ENCODE measurements around the gene SMARCA4.
"Not testable (repeated sequence)": the region's sequence is repeated elsewhere in the genome, so short reads cannot be mapped to it uniquely, and the experiment has no call there.

SMARCA4 gene

GRCh38 chr19:10988921-10989320 is 28.1 kb downstream of the SMARCA4 start:
- H3K27me3 Mint-ChIP-seq, result no peaks in the 10 kb centered on the region
- H3K27ac Mint-ChIP-seq (ENCODE audit: low read depth), result peak overlapping the region; percentile 56
- no peaks in the 10 kb centered on the region for H3K4me1 Mint-ChIP-seq
- H3K36me3 Mint-ChIP-seq (ENCODE audit: insufficient read depth), result peaks cover 35% of the 10 kb centered on the region
- DNase-seq (ENCODE audit: low spot score in 2 of 2) (no peak), ATAC-seq (replicated peaks; ENCODE audit: extremely low read depth, poor library complexity, severe bottlenecking) (no peak)
- no peak overlapping the region for H3K4me3 Mint-ChIP-seq
- no peaks in the 10 kb centered on the region for H3K9me3 Mint-ChIP-seq

DNA sequence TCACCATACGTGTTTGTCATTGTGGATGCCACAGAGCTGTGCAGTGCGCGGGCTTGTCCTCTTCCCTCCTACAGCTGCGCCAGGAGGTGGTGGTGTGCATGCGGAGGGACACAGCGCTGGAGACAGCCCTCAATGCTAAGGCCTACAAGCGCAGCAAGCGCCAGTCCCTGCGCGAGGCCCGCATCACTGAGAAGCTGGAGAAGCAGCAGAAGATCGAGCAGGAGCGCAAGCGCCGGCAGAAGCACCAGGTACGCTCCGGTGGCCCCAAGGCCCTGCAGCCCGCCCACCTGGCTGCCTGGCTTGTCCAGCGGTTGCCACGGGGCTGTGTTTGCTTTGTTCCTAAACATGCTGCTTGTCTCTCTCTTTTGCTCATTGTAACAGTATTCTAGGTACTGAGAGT is 30.2 kb downstream of the SMARCA4 start:
- Mint-ChIP-seq H3K27me3 (no peaks in the 10 kb centered on the region), H3K9me3 (no peaks in the 10 kb centered on the region), H3K36me3 (ENCODE audit: insufficient read depth) (peaks cover 40% of the 10 kb centered on the region), H3K4me1 (no peaks in the 10 kb centered on the region), H3K27ac (ENCODE audit: low read depth) (no peak overlapping the region), H3K4me3 (no peak overlapping the region)
- DNase-seq (ENCODE audit: low spot score in 2 of 2) (no peak), ATAC-seq (replicated peaks; ENCODE audit: extremely low read depth, poor library complexity, severe bottlenecking) (no peak)

- Mint-ChIP-seq H3K4me3 (no peak overlapping the region), H3K4me1 (no peaks in the 10 kb centered on the region), H3K9me3 (no peaks in the 10 kb centered on the region), H3K27ac (ENCODE audit: low read depth) (no peak overlapping the region), H3K27me3 (no peaks in the 10 kb centered on the region), H3K36me3 (ENCODE audit: insufficient read depth) (peaks cover 41% of the 10 kb centered on the region)
- DNase-seq (ENCODE audit: low spot score in 2 of 2), result no peak
- no peak for ATAC-seq (replicated peaks; ENCODE audit: extremely low read depth, poor library complexity, severe bottlenecking)
Observed at GRCh38 chr19:10991521-10992081, 30.8 kb downstream of the SMARCA4 start.

DNA sequence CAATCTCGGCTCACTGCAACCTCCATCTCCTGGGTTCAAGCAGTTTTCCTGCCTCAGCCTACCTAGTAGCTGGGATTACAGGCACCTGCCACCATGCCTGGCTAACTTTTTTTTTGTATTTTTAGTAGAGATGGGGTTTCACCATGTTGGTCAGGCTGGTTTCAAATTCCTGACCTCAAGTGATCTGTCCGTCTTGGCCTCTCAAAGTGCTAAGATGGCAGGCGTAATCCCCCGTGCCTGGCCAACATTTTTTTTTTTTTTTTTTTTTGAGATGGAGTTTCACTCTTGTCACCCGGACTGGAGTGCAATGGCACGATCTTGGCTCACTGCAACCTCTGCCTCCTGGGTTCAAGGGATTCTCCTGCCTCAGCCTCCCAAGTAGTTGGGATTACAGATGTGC is 31.3 kb downstream of the SMARCA4 start:
- not testable (repeated sequence) for H3K4me3 Mint-ChIP-seq; H3K9me3 Mint-ChIP-seq; H3K27me3 Mint-ChIP-seq; H3K27ac Mint-ChIP-seq (ENCODE audit: low read depth); DNase-seq (ENCODE audit: low spot score in 2 of 2); H3K4me1 Mint-ChIP-seq; ATAC-seq (replicated peaks; ENCODE audit: extremely low read depth, poor library complexity, severe bottlenecking)
- peaks cover 45% of the 10 kb centered on the region for H3K36me3 Mint-ChIP-seq (ENCODE audit: insufficient read depth)

- ATAC-seq (replicated peaks; ENCODE audit: extremely low read depth, poor library complexity, severe bottlenecking), result no peak
- DNase-seq (ENCODE audit: low spot score in 2 of 2), result no peak
- no peaks in the 10 kb centered on the region for H3K9me3 Mint-ChIP-seq
- H3K36me3 Mint-ChIP-seq (ENCODE audit: insufficient read depth), result peaks cover 48% of the 10 kb centered on the region
- H3K4me1 Mint-ChIP-seq, result no peaks in the 10 kb centered on the region
- H3K27me3 Mint-ChIP-seq, result no peaks in the 10 kb centered on the region
- H3K4me3 Mint-ChIP-seq, result no peak overlapping the region
- H3K27ac Mint-ChIP-seq (ENCODE audit: low read depth), result no peak overlapping the region
Observed at GRCh38 chr19:10995926-10996600, 35.2 kb downstream of the SMARCA4 start.

DNA sequence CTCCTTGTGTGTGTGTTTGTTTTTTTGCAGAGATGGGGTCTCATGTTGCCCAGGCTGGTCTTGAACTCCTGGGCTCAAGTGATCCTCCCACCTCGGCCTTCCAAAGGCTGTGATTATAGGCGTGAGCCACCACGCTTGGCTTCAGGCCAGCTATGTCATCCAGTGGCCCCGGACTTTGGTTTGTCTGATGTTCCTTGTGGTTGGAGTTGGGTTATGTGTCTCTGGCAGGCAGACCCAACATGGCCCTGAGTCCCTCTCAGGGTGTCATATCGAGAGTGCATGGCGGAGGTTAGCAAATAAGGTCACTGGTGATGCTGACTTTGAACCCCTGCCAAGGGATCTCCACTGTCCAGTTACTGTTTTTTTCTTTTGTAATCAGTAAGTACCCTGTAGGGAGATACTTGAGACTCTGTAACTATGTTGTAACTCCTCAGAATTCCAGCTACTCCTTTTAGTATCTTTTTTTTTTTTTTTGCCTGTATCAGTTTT is 37.3 kb downstream of the SMARCA4 start:
- Mint-ChIP-seq H3K4me1 (no peaks in the 10 kb centered on the region), H3K36me3 (ENCODE audit: insufficient read depth) (peaks cover 46% of the 10 kb centered on the region), H3K4me3 (no peak overlapping the region), H3K9me3 (no peaks in the 10 kb centered on the region), H3K27me3 (no peaks in the 10 kb centered on the region), H3K27ac (ENCODE audit: low read depth) (no peak overlapping the region)
- no peak for ATAC-seq (replicated peaks; ENCODE audit: extremely low read depth, poor library complexity, severe bottlenecking)
- no peak for DNase-seq (ENCODE audit: low spot score in 2 of 2)

- no peak overlapping the region for H3K4me3 Mint-ChIP-seq
- no peaks in the 10 kb centered on the region for H3K9me3 Mint-ChIP-seq
- H3K4me1 Mint-ChIP-seq, result no peaks in the 10 kb centered on the region
- no peak for DNase-seq (ENCODE audit: low spot score in 2 of 2)
- H3K36me3 Mint-ChIP-seq (ENCODE audit: insufficient read depth), result peaks cover 46% of the 10 kb centered on the region
- no peaks in the 10 kb centered on the region for H3K27me3 Mint-ChIP-seq
- no peak for ATAC-seq (replicated peaks; ENCODE audit: extremely low read depth, poor library complexity, severe bottlenecking)
- no peak overlapping the region for H3K27ac Mint-ChIP-seq (ENCODE audit: low read depth)
Observed at GRCh38 chr19:10998666-10999065, 37.8 kb downstream of the SMARCA4 start.

- Mint-ChIP-seq H3K9me3 (no peaks in the 10 kb centered on the region), H3K27me3 (no peaks in the 10 kb centered on the region), H3K27ac (ENCODE audit: low read depth) (peak overlapping the region; percentile 62), H3K4me3 (no peak overlapping the region), H3K4me1 (peaks cover 5% of the 10 kb centered on the region), H3K36me3 (ENCODE audit: insufficient read depth) (peaks cover 46% of the 10 kb centered on the region)
- ATAC-seq (replicated peaks; ENCODE audit: extremely low read depth, poor library complexity, severe bottlenecking) (no peak), DNase-seq (ENCODE audit: low spot score in 2 of 2) (no peak)
Observed at GRCh38 chr19:11005521-11005920, 44.7 kb downstream of the SMARCA4 start.

DNA sequence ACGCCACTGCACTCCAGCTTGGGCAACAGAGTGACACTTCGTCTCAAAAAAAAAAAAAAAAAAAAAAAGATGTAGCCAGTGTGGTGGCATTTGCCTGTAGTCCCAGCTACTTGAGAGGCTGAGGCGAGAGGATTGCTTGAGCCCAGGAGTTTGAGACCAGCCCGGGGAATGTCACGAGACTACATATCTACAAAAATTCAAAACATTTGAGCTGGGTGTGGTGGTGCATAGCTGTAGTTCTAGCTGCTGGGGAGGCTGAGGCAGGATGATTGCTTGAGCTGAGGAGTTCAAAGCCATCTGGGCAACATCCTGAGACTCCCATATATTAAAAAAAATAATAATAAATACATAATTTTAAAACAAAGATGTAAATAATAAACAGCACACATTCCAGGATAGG is 46.6 kb downstream of the SMARCA4 start:
- Mint-ChIP-seq H3K36me3 (ENCODE audit: insufficient read depth) (peaks cover 54% of the 10 kb centered on the region), H3K9me3 (no peaks in the 10 kb centered on the region)

GRCh38 chr19:11007962-11008532 is 47.2 kb downstream of the SMARCA4 start:
- Mint-ChIP-seq H3K27ac (ENCODE audit: low read depth) (no peak overlapping the region), H3K4me3 (no peak overlapping the region), H3K4me1 (peaks cover 5% of the 10 kb centered on the region), H3K27me3 (no peaks in the 10 kb centered on the region), H3K36me3 (ENCODE audit: insufficient read depth) (peaks cover 51% of the 10 kb centered on the region), H3K9me3 (no peaks in the 10 kb centered on the region)
- DNase-seq (ENCODE audit: low spot score in 2 of 2) (no peak), ATAC-seq (replicated peaks; ENCODE audit: extremely low read depth, poor library complexity, severe bottlenecking) (no peak)

More for the DNA sequence above, 46.6 kb downstream of the SMARCA4 start:
- DNase-seq (ENCODE audit: low spot score in 2 of 2) (no peak), ATAC-seq (replicated peaks; ENCODE audit: extremely low read depth, poor library complexity, severe bottlenecking) (no peak)
- H3K27me3 Mint-ChIP-seq, result no peaks in the 10 kb centered on the region
- H3K27ac Mint-ChIP-seq (ENCODE audit: low read depth), result no peak overlapping the region
- peaks cover 5% of the 10 kb centered on the region for H3K4me1 Mint-ChIP-seq
- H3K4me3 Mint-ChIP-seq, result no peak overlapping the region

GRCh38 chr19:11010041-11010440 is 49.2 kb downstream of the SMARCA4 start:
- no peak for ATAC-seq (replicated peaks; ENCODE audit: extremely low read depth, poor library complexity, severe bottlenecking)
- no peak for DNase-seq (ENCODE audit: low spot score in 2 of 2)
- Mint-ChIP-seq H3K4me3 (no peak overlapping the region), H3K4me1 (peaks cover 5% of the 10 kb centered on the region), H3K36me3 (ENCODE audit: insufficient read depth) (peaks cover 40% of the 10 kb centered on the region), H3K9me3 (no peaks in the 10 kb centered on the region), H3K27ac (ENCODE audit: low read depth) (no peak overlapping the region), H3K27me3 (no peaks in the 10 kb centered on the region)

DNA sequence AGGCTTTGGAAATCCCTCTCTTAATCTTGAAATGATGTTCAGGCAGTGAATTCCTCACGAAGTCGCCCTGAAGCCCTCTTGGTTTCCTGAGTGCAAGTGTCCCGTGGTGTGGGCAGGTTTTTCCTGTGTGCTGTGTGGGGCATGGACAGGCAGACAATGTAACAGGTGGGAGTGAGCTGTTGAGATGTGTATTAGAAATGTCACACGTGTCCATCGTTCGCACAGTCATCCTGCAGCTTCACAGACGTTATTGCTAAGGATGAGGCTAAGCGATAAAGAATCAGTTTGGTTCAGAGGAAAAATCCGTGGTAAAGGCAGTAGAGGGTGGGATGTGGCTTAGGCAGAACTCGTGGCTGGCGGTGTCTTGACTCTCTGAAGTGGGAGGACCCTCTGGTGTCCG is 51.7 kb downstream of the SMARCA4 start:
- H3K36me3 Mint-ChIP-seq (ENCODE audit: insufficient read depth), result peaks cover 48% of the 10 kb centered on the region
- no peak overlapping the region for H3K27ac Mint-ChIP-seq (ENCODE audit: low read depth)
- H3K9me3 Mint-ChIP-seq, result no peaks in the 10 kb centered on the region
- DNase-seq (ENCODE audit: low spot score in 2 of 2) (no peak), ATAC-seq (replicated peaks; ENCODE audit: extremely low read depth, poor library complexity, severe bottlenecking) (no peak)
- no peak overlapping the region for H3K4me3 Mint-ChIP-seq
- H3K4me1 Mint-ChIP-seq, result no peaks in the 10 kb centered on the region
- H3K27me3 Mint-ChIP-seq, result no peaks in the 10 kb centered on the region

DNA sequence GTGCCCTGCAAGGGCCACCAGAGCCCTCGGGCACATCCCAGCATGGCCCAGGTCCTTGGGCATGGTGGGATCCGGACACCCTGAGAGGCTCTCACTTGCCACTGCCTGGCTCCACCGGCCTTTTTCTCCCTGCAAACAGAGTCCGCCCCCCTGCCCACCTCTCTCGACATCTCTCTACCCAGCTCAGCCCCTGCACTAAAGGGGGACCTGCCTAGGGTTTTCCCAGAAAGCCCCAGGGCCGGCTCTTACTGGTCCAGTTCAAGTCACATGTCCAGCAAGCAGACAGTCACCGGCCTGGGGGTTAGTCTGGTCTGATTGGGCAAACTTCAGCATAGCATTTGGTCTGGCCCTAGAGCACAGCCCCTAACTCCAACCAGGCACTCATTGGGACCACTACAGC is 52.9 kb downstream of the SMARCA4 start:
- Mint-ChIP-seq H3K36me3 (ENCODE audit: insufficient read depth) (peaks cover 43% of the 10 kb centered on the region), H3K27me3 (no peaks in the 10 kb centered on the region), H3K27ac (ENCODE audit: low read depth) (no peak overlapping the region), H3K4me1 (no peaks in the 10 kb centered on the region), H3K4me3 (no peak overlapping the region), H3K9me3 (no peaks in the 10 kb centered on the region)
- no peak for ATAC-seq (replicated peaks; ENCODE audit: extremely low read depth, poor library complexity, severe bottlenecking)
- no peak for DNase-seq (ENCODE audit: low spot score in 2 of 2)

All from central memory CD8-positive, alpha-beta T cell (primary cell).